Hepatocyte (in vitro differentiated cells): ENCODE data around the gene KLF13. TPM values are rescaled to one million over a fixed set of nuclear protein-coding genes. Genes with fewer than 3 reads are reported as not detected.

Experiments used
- polyA plus RNA-seq: library from polyadenylated mRNA; unstranded; fragments of >200 nt; fragmentation: Nextera tagmentation; extraction: Ambion mirVana; gene quantifications from 2 replicates; pipeline ENCODE4 v1.2.1, GENCODE V29; 2016
- total RNA-seq: library from RNA; depleted of rRNA; stranded (reverse); fragments of >200 nt; gene quantifications from 2 replicates; pipeline ENCODE4 v1.2.3, GENCODE V29; 2014

KLF13 gene
- total and polyA plus RNA-seq, 2 experiments from 2014 or later, result 32.7 to 51.2 TPM

Other genes with a start within 250 kb of the KLF13 start
- not detected in 2 replicates for gene TRPM1, start 225.1 kb upstream of the KLF13 start, total RNA-seq
- not detected in 2 replicates for gene TRPM1, start 225.1 kb upstream of the KLF13 start, polyA plus RNA-seq